GM12878 (cell line): ENCODE results near the gene SKOR2.

Experiments
- FOXK2 ChIP-seq: fragments of 450-650 bp; IDR thresholded peaks from 2 replicates; pipeline ENCODE4 v1.6.1; 2017; ENCODE audit warnings: mild to moderate bottlenecking, moderate library complexity
- TF ChIP-seq, protein P1 (sequence below): IDR thresholded peaks from 2 replicates; pipeline ENCODE4 v1.6.1; 2012; ENCODE audit warnings: low read depth, low read length, improper control_type of control experiment

DNA sequence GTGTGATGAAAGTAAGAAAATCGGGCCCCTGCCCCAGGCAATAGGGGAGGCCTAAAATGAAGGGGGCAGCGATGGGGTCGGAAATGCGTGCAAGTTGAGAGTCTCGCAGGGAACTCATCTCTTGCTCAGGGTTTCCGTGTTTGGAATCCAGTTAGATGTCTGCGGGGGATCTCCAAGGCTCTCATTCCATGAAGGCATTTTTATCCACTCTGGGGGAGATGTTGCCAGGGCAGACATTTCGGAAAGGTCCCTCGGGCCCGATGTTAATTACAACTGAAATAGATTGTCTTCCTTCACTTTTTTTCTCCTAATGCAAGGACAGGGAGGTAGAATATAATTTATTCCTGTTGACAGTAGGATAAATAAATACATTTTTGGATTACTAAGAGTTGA is 12.8 kb upstream of the SKOR2 start:
- no peak for TF ChIP-seq FOXK2
- TF ChIP-seq, protein P1, sequence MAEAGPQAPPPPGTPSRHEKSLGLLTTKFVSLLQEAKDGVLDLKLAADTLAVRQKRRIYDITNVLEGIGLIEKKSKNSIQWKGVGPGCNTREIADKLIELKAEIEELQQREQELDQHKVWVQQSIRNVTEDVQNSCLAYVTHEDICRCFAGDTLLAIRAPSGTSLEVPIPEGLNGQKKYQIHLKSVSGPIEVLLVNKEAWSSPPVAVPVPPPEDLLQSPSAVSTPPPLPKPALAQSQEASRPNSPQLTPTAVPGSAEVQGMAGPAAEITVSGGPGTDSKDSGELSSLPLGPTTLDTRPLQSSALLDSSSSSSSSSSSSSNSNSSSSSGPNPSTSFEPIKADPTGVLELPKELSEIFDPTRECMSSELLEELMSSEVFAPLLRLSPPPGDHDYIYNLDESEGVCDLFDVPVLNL = no peak
